Calu3 (cell line): ENCODE results near the gene TRIM41. TPM values are rescaled to one million over a fixed set of nuclear protein-coding genes. Genes with fewer than 3 reads are reported as not detected.

Experiments used
- BruUV-seq: library from RNA; stranded (reverse); fragments of 400-500 nt; replicated peaks from 2 replicates; lab custom pipeline; 2021; lab: Mats Ljungman, UMichigan
- CTCF ChIA-PET: fragments of 300-600 bp; sonication (Branson Sonifier 250); formaldehyde crosslinking; loops from one replicate; lab custom pipeline; 2022; ENCODE audit warnings: antibody characterized with exemption; lab: Charles Lee
- DNase-seq: peaks from one replicate; pipeline ENCODE4 v3.0.0; 2022
- H3K27ac Mint-ChIP-seq: one replicate; pipeline ENCODE4 v1.8.0; 2022; ENCODE audit warnings: mixed read lengths; ENCODE audit not compliant: unreplicated experiment
- H3K27me3 Mint-ChIP-seq: one replicate; pipeline ENCODE4 v1.8.0; 2022; ENCODE audit warnings: mixed read lengths; ENCODE audit not compliant: unreplicated experiment
- H3K36me3 Mint-ChIP-seq: one replicate; pipeline ENCODE4 v1.8.0; 2022; ENCODE audit warnings: mild to moderate bottlenecking, moderate library complexity, mixed read lengths; ENCODE audit not compliant: insufficient read depth, unreplicated experiment
- H3K4me1 Mint-ChIP-seq: one replicate; pipeline ENCODE4 v1.8.0; 2022; ENCODE audit warnings: mild to moderate bottlenecking, low read depth, mixed read lengths; ENCODE audit not compliant: unreplicated experiment
- H3K4me3 Mint-ChIP-seq: one replicate; pipeline ENCODE4 v1.8.0; 2022; ENCODE audit warnings: mild to moderate bottlenecking, low read depth, moderate library complexity, mixed read lengths; ENCODE audit not compliant: unreplicated experiment
- H3K9me3 Mint-ChIP-seq: one replicate; pipeline ENCODE4 v1.8.0; 2022; ENCODE audit warnings: low read depth, mixed read lengths; ENCODE audit not compliant: unreplicated experiment
- CTCF ChIP-seq: fragments of 200-600 bp; IDR thresholded peaks from one replicate; pipeline ENCODE4 v1.8.0; 2022; ENCODE audit warnings: antibody characterized with exemption; ENCODE audit not compliant: unreplicated experiment
- intact Hi-C: fragments of 100-400 bp; cut with micrococcal nuclease; formaldehyde crosslinking; loops from one replicate; pipeline ENCODE4 v1.10.0; 2022; ENCODE audit not compliant: unreplicated experiment
- total RNA-seq: library from RNA; stranded (reverse); gene quantifications from 2 replicates; pipeline ENCODE4 v1.2.3, GENCODE V29; 2022

Gene TRIM41
- total RNA-seq, 1 experiment from 2014 or later: 33.5 TPM

- H3K9me3 Mint-ChIP-seq: no peaks in the 10 kb centered on the region
- DNase-seq: no peak
- H3K27ac Mint-ChIP-seq: peak overlapping the region; percentile 99
- peak overlapping the region; percentile 76 for H3K4me3 Mint-ChIP-seq
- TF ChIP-seq CTCF: no peak
- CTCF ChIA-PET: interaction anchor here (1.1 kb wide), 1 partner anchor 59 kb away, joined by 3 read pairs; no protein-coding TSS in a partner anchor
- H3K27me3 Mint-ChIP-seq: no peaks in the 10 kb centered on the region
- TSS peak; percentile 61 for BruUV-seq
- peaks cover 43% of the 10 kb centered on the region for H3K4me1 Mint-ChIP-seq
- H3K36me3 Mint-ChIP-seq: peaks cover 100% of the 10 kb centered on the region
- intact Hi-C loops: no loop called here
These were observed 20.0 kb downstream of the TRIM41 start for GRCh38 chr5:181243018-181243563.

GRCh38 chr5:181243564-181244343 lies 20.7 kb downstream of the TRIM41 start, which contains the start of gene RACK1:
TSS of gene RACK1 (minus strand) at chr5:181243906. CDS start at chr5:181243800, 106 bp downstream.
- Mint-ChIP-seq H3K4me3 (peak within 1 kb of the TSS; percentile 76), H3K9me3 (no peaks in the 10 kb centered on the region), H3K36me3 (peaks cover 100% of the 10 kb centered on the region), H3K27ac (peak within 1 kb of the TSS; percentile 99), H3K4me1 (peaks cover 43% of the 10 kb centered on the region), H3K27me3 (no peaks in the 10 kb centered on the region)
- no peak for TF ChIP-seq CTCF
- CTCF ChIA-PET: interaction anchor here (1.1 kb wide), 2 partner anchors 56 to 59 kb away, joined by 3 read pairs; no protein-coding TSS in a partner anchor
- peak; percentile 90 for DNase-seq
- intact Hi-C loops: loop anchor here (2.0 kb wide), 1 partner anchor 21 kb away; the partner anchor contains the start of gene TRIM41
- BruUV-seq: no TSS peak

GRCh38 chr5:181245427-181246275 lies 22.6 kb downstream of the TRIM41 start:
- intact Hi-C loops: loop anchor here (2.0 kb wide), 1 partner anchor 23 kb away; the partner anchor contains the start of gene TRIM41
- H3K4me1 Mint-ChIP-seq: peaks cover 47% of the 10 kb centered on the region
- DNase-seq: peak; percentile 36
- H3K36me3 Mint-ChIP-seq: peaks cover 99% of the 10 kb centered on the region
- H3K9me3 Mint-ChIP-seq: no peaks in the 10 kb centered on the region
- no peaks in the 10 kb centered on the region for H3K27me3 Mint-ChIP-seq
- peak overlapping the region; percentile 99 for H3K27ac Mint-ChIP-seq
- no peak for TF ChIP-seq CTCF
- no TSS peak for BruUV-seq
- peak overlapping the region; percentile 76 for H3K4me3 Mint-ChIP-seq
- CTCF ChIA-PET: interaction anchor here (0.9 to 1.4 kb wide), 3 partner anchors 11 to 22 kb away, joined by 4 to 6 read pairs (median 5); partner anchors contain the start of gene TRIM41
